ENCODE measurements around the gene SPIRE2.
"Not testable (repeated sequence)": the region's sequence is repeated elsewhere in the genome, so short reads cannot be mapped to it uniquely, and the experiment has no call there.

- TF ChIP-seq CTCF, POLR2A (IDR thresholded peaks at IDR 0.05): not testable (repeated sequence)
Observed at GRCh38 chr16:89806589-89807193, 21.6 kb upstream of the SPIRE2 start.
